Measurements from ENCODE around the gene SYNC. TPM values are rescaled to one million over a fixed set of nuclear protein-coding genes. Genes with fewer than 3 reads are reported as not detected.

Gene SYNC
- total and polyA plus RNA-seq, 2 of the 8 experiments (the other 6 are each of a cell fraction or from before 2014, with no cell fraction given) = 0.06 to 0.17 TPM

- TF ChIP-seq, protein P1, sequence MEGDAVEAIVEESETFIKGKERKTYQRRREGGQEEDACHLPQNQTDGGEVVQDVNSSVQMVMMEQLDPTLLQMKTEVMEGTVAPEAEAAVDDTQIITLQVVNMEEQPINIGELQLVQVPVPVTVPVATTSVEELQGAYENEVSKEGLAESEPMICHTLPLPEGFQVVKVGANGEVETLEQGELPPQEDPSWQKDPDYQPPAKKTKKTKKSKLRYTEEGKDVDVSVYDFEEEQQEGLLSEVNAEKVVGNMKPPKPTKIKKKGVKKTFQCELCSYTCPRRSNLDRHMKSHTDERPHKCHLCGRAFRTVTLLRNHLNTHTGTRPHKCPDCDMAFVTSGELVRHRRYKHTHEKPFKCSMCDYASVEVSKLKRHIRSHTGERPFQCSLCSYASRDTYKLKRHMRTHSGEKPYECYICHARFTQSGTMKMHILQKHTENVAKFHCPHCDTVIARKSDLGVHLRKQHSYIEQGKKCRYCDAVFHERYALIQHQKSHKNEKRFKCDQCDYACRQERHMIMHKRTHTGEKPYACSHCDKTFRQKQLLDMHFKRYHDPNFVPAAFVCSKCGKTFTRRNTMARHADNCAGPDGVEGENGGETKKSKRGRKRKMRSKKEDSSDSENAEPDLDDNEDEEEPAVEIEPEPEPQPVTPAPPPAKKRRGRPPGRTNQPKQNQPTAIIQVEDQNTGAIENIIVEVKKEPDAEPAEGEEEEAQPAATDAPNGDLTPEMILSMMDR (IDR thresholded peaks at IDR 0.05; ENCODE audit: control extremely low read depth in 1 of 3, insufficient read depth in 1 of 3, low read depth in 1 of 3, low read length in 3 of 3) = no peak
- no peak for TF ChIP-seq SP2 (IDR thresholded peaks at IDR 0.05; ENCODE audit: low read length)
- TF ChIP-seq RXRA (IDR thresholded peaks at IDR 0.05; ENCODE audit: insufficient read depth, low read depth, low read length) = no peak
- TF ChIP-seq CREB1 (IDR thresholded peaks at IDR 0.05) = no peak
- TF ChIP-seq, protein P2, sequence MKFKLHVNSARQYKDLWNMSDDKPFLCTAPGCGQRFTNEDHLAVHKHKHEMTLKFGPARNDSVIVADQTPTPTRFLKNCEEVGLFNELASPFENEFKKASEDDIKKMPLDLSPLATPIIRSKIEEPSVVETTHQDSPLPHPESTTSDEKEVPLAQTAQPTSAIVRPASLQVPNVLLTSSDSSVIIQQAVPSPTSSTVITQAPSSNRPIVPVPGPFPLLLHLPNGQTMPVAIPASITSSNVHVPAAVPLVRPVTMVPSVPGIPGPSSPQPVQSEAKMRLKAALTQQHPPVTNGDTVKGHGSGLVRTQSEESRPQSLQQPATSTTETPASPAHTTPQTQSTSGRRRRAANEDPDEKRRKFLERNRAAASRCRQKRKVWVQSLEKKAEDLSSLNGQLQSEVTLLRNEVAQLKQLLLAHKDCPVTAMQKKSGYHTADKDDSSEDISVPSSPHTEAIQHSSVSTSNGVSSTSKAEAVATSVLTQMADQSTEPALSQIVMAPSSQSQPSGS (IDR thresholded peaks at IDR 0.05; ENCODE audit: low read length) = no peak
- no peak for TF ChIP-seq HDAC2 (IDR thresholded peaks at IDR 0.05; ENCODE audit: borderline replicate concordance in 1 of 2, low read depth in 2 of 2, low read length in 2 of 2)
- no peak for TF ChIP-seq EZH2 (IDR thresholded peaks at IDR 0.05; ENCODE audit: low read depth, low read length, severe bottlenecking)
- TF ChIP-seq FOSL1 (IDR thresholded peaks at IDR 0.05; ENCODE audit: insufficient read depth, low read depth, low read length) = no peak
- TF ChIP-seq SP4 (IDR thresholded peaks at IDR 0.05; ENCODE audit: low read length) = no peak
- TF ChIP-seq HDAC6 (IDR thresholded peaks at IDR 0.05; ENCODE audit: low read depth, low read length) = no peak
- TF ChIP-seq TEAD4 (IDR thresholded peaks at IDR 0.05; ENCODE audit: low read depth, low read length) = no peak
- TF ChIP-seq SUZ12 (IDR thresholded peaks at IDR 0.05; ENCODE audit: low read length) = no peak
- TF ChIP-seq JUND (IDR thresholded peaks at IDR 0.05; ENCODE audit: low read length) = no peak
- TF ChIP-seq GTF2F1 (IDR thresholded peaks at IDR 0.05; ENCODE audit: borderline replicate concordance, low read depth, low read length) = no peak
- TF ChIP-seq, protein P3, sequence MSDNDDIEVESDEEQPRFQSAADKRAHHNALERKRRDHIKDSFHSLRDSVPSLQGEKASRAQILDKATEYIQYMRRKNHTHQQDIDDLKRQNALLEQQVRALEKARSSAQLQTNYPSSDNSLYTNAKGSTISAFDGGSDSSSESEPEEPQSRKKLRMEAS (IDR thresholded peaks at IDR 0.05) = no peak
- no peak for TF ChIP-seq POLR2AphosphoS5 (IDR thresholded peaks at IDR 0.05; ENCODE audit: low read depth, low read length)
- TF ChIP-seq CBX5 (IDR thresholded peaks at IDR 0.05; ENCODE audit: low read depth, low read length) = no peak
- TF ChIP-seq RAD21 (IDR thresholded peaks at IDR 0.05 in 1 of 2, conservative IDR thresholded peaks at IDR 0.05 in 1 of 2; ENCODE audit: low read depth in 2 of 2, low read length in 2 of 2) = no peak
- 0 out of 3 replicates have a peak, but pooled peaks of 1 of the 2 experiments have one; percentile 23 for TF ChIP-seq POLR2A (IDR thresholded peaks at IDR 0.05; ENCODE audit: control extremely low read depth in 1 of 2, low read depth in 2 of 2, low read length in 2 of 2)
Observed at GRCh38 chr1:32724678-32725614, 22.4 kb upstream of the SYNC start (continued).
